Astrocyte (in vitro differentiated cells and primary cell): ENCODE measurements around the gene SCN8A.

Source experiments
- EZH2 ChIP-seq: IDR thresholded peaks from 2 replicates; pipeline ENCODE4 v1.6.1; 2012; ENCODE audit warnings: mild to moderate bottlenecking, low read length, inconsistent platforms; ENCODE audit not compliant: insufficient read depth
- TF ChIP-seq, protein P1 (sequence below): IDR thresholded peaks from 2 replicates; pipeline ENCODE4 v1.5.1; 2011; ENCODE audit warnings: low read depth, mild to moderate bottlenecking, inconsistent platforms, low read length, moderate library complexity; ENCODE audit not compliant: insufficient read depth

DNA sequence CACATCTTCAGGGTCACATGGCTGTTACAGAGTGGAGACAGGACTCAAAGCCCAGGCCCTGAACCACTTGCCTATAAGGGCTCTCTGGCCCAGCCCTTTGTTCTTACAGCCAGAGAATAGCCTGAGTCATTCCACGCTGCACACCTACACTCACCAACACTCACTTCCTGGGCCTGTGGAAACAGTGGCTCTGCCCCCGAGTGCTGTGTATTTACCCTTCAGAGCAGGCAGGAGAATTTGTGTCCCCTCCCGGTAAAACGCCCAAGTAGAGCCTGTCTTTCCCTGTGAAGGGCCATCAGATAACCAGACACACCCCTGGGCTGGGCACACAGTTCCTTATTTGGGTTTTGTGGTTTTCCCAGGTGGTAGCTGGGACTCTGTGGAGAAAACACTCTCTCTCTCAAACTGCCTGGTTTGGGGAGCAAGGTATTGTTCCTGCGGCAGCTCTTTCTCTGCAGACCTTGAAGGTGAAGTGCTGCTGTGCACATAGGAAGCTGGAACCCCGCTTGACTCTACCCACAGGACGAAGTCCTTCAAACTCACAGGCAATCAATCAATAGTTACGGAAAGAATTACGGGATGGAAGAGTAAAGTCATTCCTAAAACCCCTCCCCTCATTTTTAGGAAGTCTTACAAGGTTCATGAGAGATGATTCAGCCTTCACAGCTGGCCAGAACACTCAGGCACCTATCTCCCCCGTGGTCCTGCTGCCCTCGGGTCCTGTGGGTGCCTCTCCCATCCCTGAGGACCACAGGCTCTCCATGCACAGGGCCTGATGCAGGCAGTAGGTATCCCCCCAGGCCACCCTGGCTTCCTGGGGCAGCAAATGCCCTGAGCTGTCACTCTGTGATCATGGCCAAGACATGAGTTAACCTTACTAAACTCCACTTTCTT lies 237.1 kb downstream of the SCN8A start:
- TF ChIP-seq, protein P1, sequence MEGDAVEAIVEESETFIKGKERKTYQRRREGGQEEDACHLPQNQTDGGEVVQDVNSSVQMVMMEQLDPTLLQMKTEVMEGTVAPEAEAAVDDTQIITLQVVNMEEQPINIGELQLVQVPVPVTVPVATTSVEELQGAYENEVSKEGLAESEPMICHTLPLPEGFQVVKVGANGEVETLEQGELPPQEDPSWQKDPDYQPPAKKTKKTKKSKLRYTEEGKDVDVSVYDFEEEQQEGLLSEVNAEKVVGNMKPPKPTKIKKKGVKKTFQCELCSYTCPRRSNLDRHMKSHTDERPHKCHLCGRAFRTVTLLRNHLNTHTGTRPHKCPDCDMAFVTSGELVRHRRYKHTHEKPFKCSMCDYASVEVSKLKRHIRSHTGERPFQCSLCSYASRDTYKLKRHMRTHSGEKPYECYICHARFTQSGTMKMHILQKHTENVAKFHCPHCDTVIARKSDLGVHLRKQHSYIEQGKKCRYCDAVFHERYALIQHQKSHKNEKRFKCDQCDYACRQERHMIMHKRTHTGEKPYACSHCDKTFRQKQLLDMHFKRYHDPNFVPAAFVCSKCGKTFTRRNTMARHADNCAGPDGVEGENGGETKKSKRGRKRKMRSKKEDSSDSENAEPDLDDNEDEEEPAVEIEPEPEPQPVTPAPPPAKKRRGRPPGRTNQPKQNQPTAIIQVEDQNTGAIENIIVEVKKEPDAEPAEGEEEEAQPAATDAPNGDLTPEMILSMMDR = no peak
- TF ChIP-seq EZH2 = no peak
